Duodenal mucosa (tissue), 2 donors: ENCODE data around the gene PEAK1.

ENCODE experiments used
- H3K27ac ChIP-seq: one replicate; pipeline ENCODE4 v1.7.0; 2013; ENCODE audit warnings: low read depth, low read length
- H3K27me3 ChIP-seq, 2 donors: one replicate each; pipeline ENCODE4 v1.7.0; 2013; ENCODE audit warnings: low read length in 2 of 2, control low read depth in 1 of 2; ENCODE audit not compliant: insufficient read depth in 2 of 2, control insufficient read depth in 1 of 2
- H3K36me3 ChIP-seq, 2 donors: one replicate each; pipeline ENCODE4 v1.7.0; 2013; ENCODE audit warnings: low read length in 2 of 2, control low read depth in 1 of 2; ENCODE audit not compliant: insufficient read depth in 2 of 2, control insufficient read depth in 1 of 2
- H3K4me1 ChIP-seq, 2 donors: one replicate each; pipeline ENCODE4 v1.7.0; 2013; ENCODE audit warnings: low read length in 2 of 2, control low read depth in 1 of 2; ENCODE audit not compliant: insufficient read depth in 2 of 2, control insufficient read depth in 1 of 2
- H3K4me3 ChIP-seq, 2 donors: one replicate each; pipeline ENCODE4 v1.7.0; 2013; ENCODE audit warnings: low read length in 2 of 2, low read depth in 1 of 2
- H3K9ac ChIP-seq, 2 donors: one replicate each; pipeline ENCODE4 v1.7.0; 2013; ENCODE audit warnings: low read length in 2 of 2, low read depth in 1 of 2
- H3K9me3 ChIP-seq, 2 donors: one replicate each; pipeline ENCODE4 v1.7.0; 2013; ENCODE audit warnings: low read length in 2 of 2, control low read depth in 1 of 2; ENCODE audit not compliant: control insufficient read depth in 1 of 2

The PEAK1 gene

DNA sequence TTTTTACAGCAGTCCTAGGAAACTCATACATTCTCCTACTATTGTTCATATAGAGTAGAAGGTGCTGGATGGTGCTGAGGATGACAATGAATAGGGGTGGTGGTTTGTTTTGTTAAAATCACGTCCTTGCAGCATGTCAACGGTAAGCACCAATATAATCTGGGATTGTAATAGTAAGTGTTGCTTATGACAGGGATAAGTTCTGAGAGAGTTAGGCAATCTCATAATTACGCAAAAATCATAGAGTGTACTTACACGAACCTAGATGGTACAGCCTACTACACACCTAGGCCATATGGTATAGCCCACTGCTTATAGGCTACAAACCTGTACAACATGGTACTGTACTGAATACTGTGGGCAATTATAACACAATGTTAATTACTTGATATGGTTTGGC is 284.7 kb downstream of the PEAK1 start:
- peaks cover 0 to 6% of the 10 kb centered on the region in 2 donors for H3K4me1 ChIP-seq
- H3K36me3 ChIP-seq = peaks cover 2 to 18% of the 10 kb centered on the region in 2 donors
- H3K9ac ChIP-seq = no peak overlapping the region
- H3K9me3 ChIP-seq = peaks cover under 1 to 4% of the 10 kb centered on the region in 2 donors
- no peak overlapping the region for H3K4me3 ChIP-seq
- no peaks in the 10 kb centered on the region for H3K27me3 ChIP-seq
- H3K27ac ChIP-seq = no peak overlapping the region

DNA sequence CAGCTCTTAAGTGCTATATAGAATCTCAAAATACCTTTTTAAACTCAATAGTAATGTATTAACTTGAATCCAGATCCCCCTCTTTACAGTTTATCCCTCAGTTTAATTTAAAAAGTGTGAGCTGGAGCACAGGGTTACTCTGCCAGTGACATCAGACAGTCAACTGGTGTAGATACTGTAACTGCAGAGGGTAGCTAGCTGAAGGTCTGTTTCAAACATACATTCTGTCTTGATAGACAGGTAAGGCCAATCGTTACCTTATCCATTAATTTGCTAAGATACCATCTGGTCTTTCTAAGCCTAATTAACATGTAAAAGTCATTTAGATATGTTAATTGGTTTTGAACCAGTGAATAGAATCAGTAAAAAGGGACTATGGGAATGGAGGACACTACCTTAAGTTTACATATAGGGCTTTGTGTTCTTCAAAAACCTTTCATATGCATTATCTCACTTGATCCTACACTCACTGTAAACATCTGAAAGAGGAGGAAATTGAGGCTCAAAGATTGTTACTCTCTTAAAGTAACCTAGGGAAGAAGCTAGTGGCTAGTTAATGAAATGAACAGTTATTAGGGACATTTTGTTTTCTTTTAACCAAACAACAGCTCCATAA is 289.5 kb downstream of the PEAK1 start:
- Histone ChIP-seq H3K4me1 (no peaks in the 10 kb centered on the region), H3K9ac (no peak overlapping the region), H3K27ac (no peak overlapping the region), H3K36me3 (peaks cover 0 to 18% of the 10 kb centered on the region in 2 donors), H3K4me3 (no peak overlapping the region), H3K27me3 (no peaks in the 10 kb centered on the region), H3K9me3 (no peaks in the 10 kb centered on the region)

DNA sequence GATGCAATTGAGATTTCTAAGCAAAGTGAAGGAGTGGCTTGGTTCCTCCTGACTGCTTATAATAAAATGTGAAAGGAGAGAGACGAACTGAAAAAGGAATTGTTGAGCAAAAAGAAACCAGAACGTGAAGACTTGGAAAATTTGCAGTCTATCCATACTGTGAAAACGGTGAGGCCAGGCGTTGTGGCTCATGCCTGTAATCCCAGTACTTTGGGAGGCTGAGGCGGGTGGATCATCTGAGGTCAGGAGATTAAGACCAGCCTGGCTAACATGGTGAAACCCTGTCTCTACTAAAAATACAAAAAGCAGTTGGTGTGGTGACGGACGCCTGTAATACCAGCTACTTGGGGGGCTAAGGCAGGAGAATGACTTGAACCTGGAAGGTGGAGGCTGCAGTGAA is 292.3 kb downstream of the PEAK1 start:
- Histone ChIP-seq H3K4me1 (peaks cover 0 to 3% of the 10 kb centered on the region in 2 donors), H3K27ac (no peak overlapping the region), H3K9ac (no peak overlapping the region), H3K36me3 (peaks cover 0 to 4% of the 10 kb centered on the region in 2 donors), H3K27me3 (no peaks in the 10 kb centered on the region), H3K9me3 (no peaks in the 10 kb centered on the region), H3K4me3 (no peak overlapping the region)

DNA sequence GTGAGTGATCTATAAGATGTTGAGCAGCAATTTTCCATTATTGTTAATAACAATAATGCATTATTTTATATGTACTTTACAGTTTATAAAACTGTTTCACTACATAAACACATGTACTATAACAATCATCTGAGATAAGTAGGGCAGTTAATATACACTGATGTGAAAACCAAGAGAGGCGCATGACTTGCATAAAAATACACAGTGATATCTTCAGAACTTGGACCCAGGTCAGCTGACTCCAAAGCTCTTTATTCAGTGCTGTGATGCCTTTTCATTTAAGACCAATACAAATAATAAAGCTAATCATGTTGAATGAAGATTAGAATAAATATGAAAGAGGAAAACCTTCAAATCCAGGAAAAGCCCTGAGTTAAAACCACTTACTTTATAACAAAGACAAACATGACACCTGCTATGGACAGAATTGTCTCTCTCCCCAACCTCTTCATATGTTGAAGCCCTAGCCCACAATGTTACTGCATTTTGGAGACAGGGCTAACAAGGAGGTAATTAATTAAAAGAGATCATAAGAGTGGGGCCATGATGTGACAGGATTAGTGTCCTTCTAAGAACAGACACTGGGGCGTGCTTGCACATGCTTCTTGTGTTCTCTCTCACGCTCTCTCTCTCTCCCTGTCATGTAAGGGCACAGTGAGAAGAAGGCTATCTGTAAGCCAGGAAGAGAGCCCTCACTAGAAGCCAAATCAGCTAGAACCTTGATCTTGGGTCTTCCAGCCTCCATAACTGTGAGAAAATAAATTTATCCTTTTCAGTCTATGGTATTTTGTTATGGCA is 293.2 kb downstream of the PEAK1 start:
- Histone ChIP-seq H3K27ac (no peak overlapping the region), H3K36me3 (peaks cover 0 to under 1% of the 10 kb centered on the region in 2 donors), H3K4me3 (no peak overlapping the region), H3K27me3 (no peaks in the 10 kb centered on the region), H3K9ac (no peak overlapping the region), H3K9me3 (no peaks in the 10 kb centered on the region), H3K4me1 (peaks cover 0 to 3% of the 10 kb centered on the region in 2 donors)

DNA sequence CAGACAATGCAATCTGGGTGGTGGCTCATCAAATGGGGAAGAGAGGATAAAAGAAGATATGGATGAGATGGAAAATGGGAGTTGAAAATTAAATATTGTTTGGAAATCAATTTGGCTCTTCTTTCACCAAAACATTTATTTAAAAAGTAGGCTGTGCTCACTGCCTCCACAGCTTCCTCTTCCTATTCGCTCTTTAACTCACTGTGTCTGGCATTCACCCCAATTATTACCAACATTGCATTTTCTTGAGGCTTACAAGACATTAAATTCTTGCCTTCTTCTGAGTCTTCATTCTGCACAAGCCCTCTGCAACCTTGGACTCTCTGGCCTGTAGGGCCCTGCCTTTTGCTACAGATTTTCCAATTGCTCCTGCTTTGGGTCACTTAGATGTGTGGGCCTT is 296.1 kb downstream of the PEAK1 start:
- no peak overlapping the region for H3K27ac ChIP-seq
- peaks cover 0 to 7% of the 10 kb centered on the region in 2 donors for H3K4me1 ChIP-seq
- H3K4me3 ChIP-seq = no peak overlapping the region

DNA sequence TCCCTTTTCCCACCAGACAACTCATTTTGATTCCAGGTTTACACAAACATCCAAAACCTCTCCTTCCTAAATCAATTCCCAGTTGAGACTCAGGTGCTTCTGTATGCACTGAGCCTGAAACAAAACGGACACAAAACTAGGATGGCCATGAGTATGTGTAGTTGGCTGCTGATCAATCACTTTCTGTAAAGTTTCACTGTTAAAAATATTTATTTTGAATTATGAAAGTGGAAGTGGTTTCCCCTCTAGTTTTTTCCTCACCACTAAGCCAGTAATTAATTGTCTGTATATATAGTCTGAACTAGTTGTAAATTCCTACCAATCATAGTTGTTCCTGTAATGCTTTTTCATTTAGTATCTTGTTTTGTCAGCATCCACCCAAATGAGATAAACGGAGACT is 297.3 kb downstream of the PEAK1 start:
- peaks cover 0 to 7% of the 10 kb centered on the region in 2 donors for H3K4me1 ChIP-seq
- H3K4me3 ChIP-seq = no peak overlapping the region
- no peaks in the 10 kb centered on the region for H3K36me3 ChIP-seq
- H3K9me3 ChIP-seq = no peaks in the 10 kb centered on the region
- H3K27ac ChIP-seq = no peak overlapping the region
- no peaks in the 10 kb centered on the region for H3K27me3 ChIP-seq
- H3K9ac ChIP-seq = no peak overlapping the region

More for the DNA sequence above, 296.1 kb downstream of the PEAK1 start:
- Histone ChIP-seq H3K9ac (no peak overlapping the region), H3K9me3 (no peaks in the 10 kb centered on the region), H3K27me3 (no peaks in the 10 kb centered on the region), H3K36me3 (no peaks in the 10 kb centered on the region)

DNA sequence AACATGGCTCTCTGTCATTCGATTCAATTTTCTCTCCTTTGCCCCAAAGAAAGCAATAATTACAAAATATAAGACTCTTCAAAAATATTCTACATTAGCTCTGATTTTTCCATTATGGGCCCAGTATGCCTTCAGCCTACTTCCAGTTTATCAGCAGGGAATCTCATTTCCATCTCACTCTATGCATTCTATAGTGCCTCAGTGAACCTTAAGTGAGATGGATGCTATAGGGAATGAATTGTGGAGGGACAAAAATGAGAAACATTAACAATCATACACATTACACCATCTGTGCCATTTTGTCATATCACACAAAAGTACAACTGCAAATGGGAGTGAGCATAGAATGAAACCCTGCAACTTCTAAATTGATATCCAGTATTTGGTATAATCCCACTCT is 298.3 kb downstream of the PEAK1 start:
- H3K9ac ChIP-seq = no peak overlapping the region
- H3K4me1 ChIP-seq = peaks cover 0 to 7% of the 10 kb centered on the region in 2 donors
- H3K4me3 ChIP-seq = no peak overlapping the region
- H3K27me3 ChIP-seq = no peaks in the 10 kb centered on the region
- H3K9me3 ChIP-seq = no peaks in the 10 kb centered on the region
- no peaks in the 10 kb centered on the region for H3K36me3 ChIP-seq
- H3K27ac ChIP-seq = no peak overlapping the region

DNA sequence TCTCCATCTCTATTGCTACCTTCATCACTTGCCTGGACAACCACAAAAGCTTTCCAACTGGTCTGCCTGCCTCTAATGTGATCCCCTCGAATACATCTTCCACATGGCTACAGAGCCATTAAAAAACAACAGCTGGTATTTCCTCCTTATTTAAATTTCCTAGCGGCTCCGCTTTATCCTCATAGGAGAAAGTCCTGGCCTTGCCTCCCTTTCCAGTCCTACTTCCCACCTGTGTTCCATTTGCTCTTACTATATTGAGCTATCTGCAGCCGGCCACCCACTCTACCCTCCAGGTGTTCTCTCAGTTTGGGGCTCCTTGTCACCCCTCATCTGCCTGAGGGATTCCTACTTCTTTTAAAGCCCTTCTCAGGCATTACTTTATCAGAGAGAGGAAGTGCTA is 299.3 kb downstream of the PEAK1 start:
- H3K27me3 ChIP-seq = no peaks in the 10 kb centered on the region
- H3K36me3 ChIP-seq = no peaks in the 10 kb centered on the region
- no peak overlapping the region for H3K4me3 ChIP-seq
- H3K27ac ChIP-seq = no peak overlapping the region
- no peak overlapping the region for H3K9ac ChIP-seq
- peaks cover 0 to 7% of the 10 kb centered on the region in 2 donors for H3K4me1 ChIP-seq
- H3K9me3 ChIP-seq = no peaks in the 10 kb centered on the region

DNA sequence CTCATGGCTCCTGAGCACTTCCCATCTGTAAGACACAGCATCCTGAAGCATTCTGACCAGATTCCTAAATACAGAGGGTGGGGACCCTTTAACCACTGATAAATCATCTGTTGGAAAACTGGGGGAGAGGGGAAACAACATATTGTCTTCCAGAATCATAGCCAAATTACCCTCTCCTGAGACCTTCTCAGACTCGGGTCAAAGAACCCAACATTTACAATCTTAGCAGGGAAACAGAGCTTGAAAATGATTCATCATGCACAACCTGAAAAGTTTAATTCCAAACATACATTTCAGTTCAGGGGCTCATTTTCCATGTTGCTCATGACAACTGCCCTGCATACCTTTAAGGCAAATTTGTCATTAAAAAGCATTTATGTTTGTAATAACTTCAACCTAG is 300.5 kb downstream of the PEAK1 start:
- H3K9me3 ChIP-seq = no peaks in the 10 kb centered on the region
- peaks cover 0 to 7% of the 10 kb centered on the region in 2 donors for H3K4me1 ChIP-seq
- H3K9ac ChIP-seq = no peak overlapping the region
- no peak overlapping the region for H3K4me3 ChIP-seq
- peaks cover 0 to 6% of the 10 kb centered on the region in 2 donors for H3K36me3 ChIP-seq
- no peak overlapping the region for H3K27ac ChIP-seq
- no peaks in the 10 kb centered on the region for H3K27me3 ChIP-seq

DNA sequence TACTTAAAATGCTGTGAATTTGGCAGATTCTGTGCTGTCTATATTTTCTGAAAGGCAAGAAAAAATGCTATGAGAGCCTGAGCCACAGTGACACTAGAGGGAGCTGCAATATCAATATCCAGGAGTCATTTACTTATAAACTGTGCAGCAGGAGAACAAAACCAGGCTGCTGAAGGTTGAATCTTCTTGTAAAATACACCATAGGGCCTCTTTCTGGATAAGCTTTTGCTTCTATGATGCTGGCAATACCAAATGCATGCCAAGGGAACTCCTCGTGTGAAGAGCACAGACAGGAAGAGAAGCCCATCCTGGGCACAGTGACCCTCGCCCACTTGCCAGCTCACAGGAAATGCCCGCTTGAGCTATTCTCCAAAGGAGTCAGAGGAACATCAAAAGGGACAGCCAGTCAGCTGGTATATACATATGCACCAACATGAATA is 301.0 kb downstream of the PEAK1 start:
- Histone ChIP-seq H3K4me3 (no peak overlapping the region), H3K27ac (no peak overlapping the region), H3K9ac (no peak overlapping the region), H3K36me3 (peaks cover 0 to 11% of the 10 kb centered on the region in 2 donors), H3K27me3 (no peaks in the 10 kb centered on the region), H3K9me3 (no peaks in the 10 kb centered on the region), H3K4me1 (peaks cover 0 to 7% of the 10 kb centered on the region in 2 donors)
